K562 (cell line): Measurements from ENCODE around the gene CD300A. TPM values are rescaled to one million over a fixed set of nuclear protein-coding genes. Genes with fewer than 3 reads are reported as not detected.

ENCODE experiments used
- ATF1 ChIP-seq, 2 experiments: fragments of 450-650 bp in 1 of 2; IDR thresholded peaks; 2 replicates each; pipeline ENCODE4 v1.6.1; 2016; ENCODE audit warnings: missing compliant biosample characterization in 1 of 2, missing genetic modification characterization in 1 of 2
- ATF2 ChIP-seq: sonication (generic); formaldehyde crosslinking; IDR thresholded peaks from 2 replicates; pipeline ENCODE4 v1.8.1; 2022; ENCODE audit warnings: missing genetic modification reagents
- CBFB ChIP-seq: sonication (generic); formaldehyde crosslinking; IDR thresholded peaks from 2 replicates; pipeline ENCODE4 v1.4.0; 2020; ENCODE audit warnings: mild to moderate bottlenecking, missing genetic modification reagents
- COPS2 ChIP-seq: fragments of 450-650 bp; conservative IDR thresholded peaks from 2 replicates; pipeline ENCODE4 v1.6.1; 2016; ENCODE audit warnings: mild to moderate bottlenecking, moderate library complexity
- DNMT1 ChIP-seq: fragments of 450-650 bp; IDR thresholded peaks from 2 replicates; pipeline ENCODE4 v1.6.1; 2016; ENCODE audit warnings: antibody characterized with exemption, mild to moderate bottlenecking
- HCFC1 ChIP-seq: IDR thresholded peaks from 2 replicates; pipeline ENCODE4 v1.6.1; 2012; ENCODE audit warnings: low read depth, low read length, improper control_type of control experiment
- MCM3 ChIP-seq: fragments of 450-650 bp; IDR thresholded peaks from 2 replicates; pipeline ENCODE4 v1.6.1; 2016
- PHF20 ChIP-seq: fragments of 450-650 bp; IDR thresholded peaks from 2 replicates; pipeline ENCODE4 v1.6.1; 2018; ENCODE audit not compliant: partially characterized antibody
- RBFOX2 ChIP-seq: fragments of 200-400 bp; formaldehyde crosslinking; IDR thresholded peaks from 2 replicates; pipeline ENCODE4 v1.6.1; 2017; ENCODE audit warnings: low read depth, mild to moderate bottlenecking, low read length, moderate library complexity
- RFX1 ChIP-seq: fragments of 450-650 bp; IDR thresholded peaks from 2 replicates; pipeline ENCODE4 v1.6.1; 2016; ENCODE audit warnings: mild to moderate bottlenecking, moderate library complexity
- ZBTB40 ChIP-seq, 2 experiments: fragments of 450-650 bp in 1 of 2; sonication (generic) in 1 of 2; formaldehyde crosslinking in 1 of 2; IDR thresholded peaks; 2 replicates each; pipeline versions ENCODE4 v1.7.1 to v1.9.0; 2016 to 2022; ENCODE audit warnings: inconsistent platforms in 1 of 2, mild to moderate bottlenecking in 1 of 2, missing genetic modification reagents in 1 of 2
- ZNF232 ChIP-seq: sonication (generic); formaldehyde crosslinking; IDR thresholded peaks from 2 replicates; pipeline ENCODE4 v1.8.0; 2022; ENCODE audit warnings: mild to moderate bottlenecking, missing genetic modification reagents
- ZNF551 ChIP-seq: fragments of 250-450 bp; sonication (Bioruptor Pico); IDR thresholded peaks from 2 replicates; pipeline ENCODE4 v1.5.0; 2021; ENCODE audit warnings: mild to moderate bottlenecking, moderate library complexity
- ZNF639 ChIP-seq, 2 experiments: fragments of 200-800 bp in 1 of 2; sonication (Bioruptor generic) in 1 of 2; sonication (generic) in 1 of 2; formaldehyde crosslinking in 1 of 2; IDR thresholded peaks in 1 of 2; conservative IDR thresholded peaks in 1 of 2; 2 replicates each; pipeline versions ENCODE4 v1.5.0 to v1.6.1; 2016 to 2020; ENCODE audit warnings: missing compliant biosample characterization in 1 of 2, missing genetic modification characterization in 1 of 2, missing genetic modification reagents in 1 of 2
- polyA plus RNA-seq, 8 experiments: library from polyadenylated mRNA; depleted of rRNA in 4 of 8; stranded (reverse) in 5 of 8; unstranded in 3 of 8; fragments of >200 nt; fragmentation: Nextera tagmentation in 2 of 8; fragmentation: Illumina TruSeq in 1 of 8; extraction: Ambion mirVana in 2 of 8; extraction: Trizol in 1 of 8; gene quantifications; 2 replicates each; pipeline versions ENCODE4 v1.2.1 to v1.2.3, GENCODE V29; 2011 to 2014; ENCODE audit warnings: inconsistent platforms in 1 of 8, missing spikeins in 1 of 8
- total RNA-seq, 7 experiments: library from RNA; depleted of rRNA in 6 of 7; stranded (reverse); fragments of >200 nt in 6 of 7; fragmentation: Illumina TruSeq in 2 of 7; extraction: Trizol in 2 of 7; gene quantifications; 2 replicates each; pipeline versions ENCODE4 v1.2.1 to v1.2.3, GENCODE V29; 2011 to 2021; ENCODE audit warnings: low replicate concordance in 1 of 7

CD300A gene
- total and polyA plus RNA-seq, 9 of the 15 experiments (the other 6 are each of a cell fraction or from before 2014, with no cell fraction given): 0.21 to 1.7 (median 0.41) TPM; not detected in 1

GRCh38 chr17:74513987-74514631 lies 47.7 kb downstream of the CD300A start (continued):
- TF ChIP-seq ZBTB40 (IDR thresholded peaks at IDR 0.05): no peak
- peak; percentile 51 for TF ChIP-seq ZBTB40 (CRISPR knock-in tag; IDR thresholded peaks at IDR 0.05)
- no peak for TF ChIP-seq RFX1
- no peak for TF ChIP-seq ZNF551 (CRISPR knock-in tag)
- TF ChIP-seq RBFOX2: no peak
- TF ChIP-seq MCM3: no peak
- no peak for TF ChIP-seq ZNF232 (CRISPR knock-in tag)
- peak; percentile 41 for TF ChIP-seq PHF20
- TF ChIP-seq COPS2: no peak
- TF ChIP-seq HCFC1: peak; percentile 33; the same call in 1 of the 2 replicates
- TF ChIP-seq CBFB (CRISPR knock-in tag): peak; percentile 24; the same call in 1 of the 2 replicates
- peak; percentile 99 for TF ChIP-seq ATF2 (CRISPR knock-in tag)
- TF ChIP-seq ZNF639 (CRISPR knock-in tag; conservative IDR thresholded peaks at IDR 0.05 in 1 of 2, IDR thresholded peaks at IDR 0.05 in 1 of 2): peak in 1 of 2 experiments; percentile 91; a peak in 2 of 4 replicates
- TF ChIP-seq DNMT1: no peak
- TF ChIP-seq ATF1 (CRISPR knock-in tag; IDR thresholded peaks at IDR 0.05): peak; percentile 56
- peak; percentile 97 for TF ChIP-seq ATF1 (tag; IDR thresholded peaks at IDR 0.05)
